ENCODE results near the gene OR51B5.

Gene OR51B5

GRCh38 chr11:5310423-5310822, 32.9 kb downstream of the OR51B5 start:
- Histone ChIP-seq H3K27me3 (no peaks in the 10 kb centered on the region), H3K4me3 (ENCODE audit: low read depth, low read length) (no peak overlapping the region), H3K9me3 (no peaks in the 10 kb centered on the region), H3K36me3 (no peaks in the 10 kb centered on the region), H3K4me1 (no peaks in the 10 kb centered on the region)
- no peak for DNase-seq
- TF ChIP-seq CTCF (IDR thresholded peaks at IDR 0.05; ENCODE audit: low read depth, low read length) = no peak

GRCh38 chr11:5307256-5308019, 35.9 kb downstream of the OR51B5 start:
- Histone ChIP-seq H3K9me3 (no peaks in the 10 kb centered on the region), H3K36me3 (no peaks in the 10 kb centered on the region), H3K27me3 (no peaks in the 10 kb centered on the region), H3K4me3 (ENCODE audit: low read depth, low read length) (no peak overlapping the region), H3K4me1 (no peaks in the 10 kb centered on the region)
- DNase-seq = no peak
- no peak for TF ChIP-seq CTCF (IDR thresholded peaks at IDR 0.05; ENCODE audit: low read depth, low read length)

- no peaks in the 10 kb centered on the region for H3K27me3 ChIP-seq
- no peaks in the 10 kb centered on the region for H3K36me3 ChIP-seq
- H3K9me3 ChIP-seq = no peaks in the 10 kb centered on the region
- H3K4me1 ChIP-seq = no peaks in the 10 kb centered on the region
- DNase-seq = no peak
- H3K4me3 ChIP-seq (ENCODE audit: low read depth, low read length) = no peak overlapping the region
- TF ChIP-seq CTCF (IDR thresholded peaks at IDR 0.05; ENCODE audit: low read depth, low read length) = no peak
Observed at GRCh38 chr11:5304046-5304445, 39.3 kb downstream of the OR51B5 start.

GRCh38 chr11:5303626-5304025, 39.7 kb downstream of the OR51B5 start:
- no peaks in the 10 kb centered on the region for H3K27me3 ChIP-seq
- H3K36me3 ChIP-seq = no peaks in the 10 kb centered on the region
- no peak for TF ChIP-seq CTCF (IDR thresholded peaks at IDR 0.05; ENCODE audit: low read depth, low read length)
- no peaks in the 10 kb centered on the region for H3K9me3 ChIP-seq
- H3K4me1 ChIP-seq = no peaks in the 10 kb centered on the region
- no peak overlapping the region for H3K4me3 ChIP-seq (ENCODE audit: low read depth, low read length)
- no peak for DNase-seq

- Histone ChIP-seq H3K36me3 (no peaks in the 10 kb centered on the region), H3K4me1 (no peaks in the 10 kb centered on the region), H3K4me3 (ENCODE audit: low read depth, low read length) (no peak within 1 kb of the TSS), H3K27me3 (no peaks in the 10 kb centered on the region), H3K9me3 (no peaks in the 10 kb centered on the region)
- no peak for TF ChIP-seq CTCF (IDR thresholded peaks at IDR 0.05; ENCODE audit: low read depth, low read length)
- DNase-seq = no peak
Observed at GRCh38 chr11:5301846-5302245, 41.5 kb downstream of the OR51B5 start, which contains the start of gene OR51B4. OR51B4 (minus strand) TSS chr11:5301946; CDS start chr11:5301946, 0 bp downstream.

- Histone ChIP-seq H3K36me3 (no peaks in the 10 kb centered on the region), H3K9me3 (no peaks in the 10 kb centered on the region), H3K4me1 (no peaks in the 10 kb centered on the region), H3K4me3 (ENCODE audit: low read depth, low read length) (no peak overlapping the region), H3K27me3 (no peaks in the 10 kb centered on the region)
- TF ChIP-seq CTCF (IDR thresholded peaks at IDR 0.05; ENCODE audit: low read depth, low read length) = no peak
- no peak for DNase-seq
Observed at GRCh38 chr11:5300251-5300650, 43.1 kb downstream of the OR51B5 start.
